KMS-11 (cell line): ENCODE results near the gene MRPL37.

ENCODE experiments used
- H2AFZ ChIP-seq: fragments of 200-600 bp; sonication (generic); 2 replicates; pipeline ENCODE4 v1.6.1; 2016; ENCODE audit warnings: antibody characterized with exemption, mixed run types, low read depth
- H3K27ac ChIP-seq: fragments of 200-600 bp; sonication (generic); 2 replicates; pipeline ENCODE4 v1.6.1; 2016; ENCODE audit warnings: mild to moderate bottlenecking, mixed run types
- H3K27me3 ChIP-seq: fragments of 200-600 bp; sonication (generic); 2 replicates; pipeline ENCODE4 v1.6.1; 2017; ENCODE audit warnings: mild to moderate bottlenecking, low read depth, mixed run types, moderate library complexity; ENCODE audit not compliant: insufficient read depth
- H3K36me3 ChIP-seq: fragments of 200-600 bp; sonication (generic); 2 replicates; pipeline ENCODE4 v1.6.1; 2017; ENCODE audit warnings: mild to moderate bottlenecking, mixed run types; ENCODE audit not compliant: insufficient read depth
- H3K4me1 ChIP-seq: fragments of 200-600 bp; sonication (generic); 2 replicates; pipeline ENCODE4 v1.6.1; 2016; ENCODE audit warnings: mild to moderate bottlenecking, low read depth, mixed run types; ENCODE audit not compliant: poor library complexity, severe bottlenecking
- H3K4me2 ChIP-seq: fragments of 200-600 bp; sonication (generic); 2 replicates; pipeline ENCODE4 v1.7.0; 2016; ENCODE audit warnings: mild to moderate bottlenecking, mixed run types
- H3K4me3 ChIP-seq: fragments of 200-600 bp; sonication (generic); IDR thresholded peaks from 2 replicates; pipeline ENCODE4 v1.6.1; 2017; ENCODE audit warnings: low read depth, low read length, mixed read lengths; ENCODE audit not compliant: insufficient read depth
- H3K79me2 ChIP-seq: fragments of 200-600 bp; sonication (generic); 2 replicates; pipeline ENCODE4 v1.6.1; 2016; ENCODE audit warnings: low read depth, mixed run types; ENCODE audit not compliant: insufficient read depth
- H3K9ac ChIP-seq: fragments of 200-600 bp; sonication (generic); 2 replicates; pipeline ENCODE4 v1.6.1; 2016; ENCODE audit warnings: mild to moderate bottlenecking, mixed run types
- H4K20me1 ChIP-seq: fragments of 200-600 bp; sonication (generic); 2 replicates; pipeline ENCODE4 v1.6.1; 2016; ENCODE audit warnings: mild to moderate bottlenecking, mixed run types; ENCODE audit not compliant: insufficient read depth
- CTCF ChIP-seq: fragments of 200-600 bp; sonication (generic); conservative IDR thresholded peaks from 2 replicates; pipeline ENCODE4 v1.6.1; 2017; ENCODE audit warnings: low read depth, mild to moderate bottlenecking, antibody characterized with exemption, low read length, moderate library complexity, mixed read lengths

The MRPL37 gene

GRCh38 chr1:54234284-54234683 lies 34.3 kb downstream of the MRPL37 start:
- Histone ChIP-seq H3K27ac (no peak overlapping the region), H3K4me3 (no peak overlapping the region), H3K4me1 (no peaks in the 10 kb centered on the region), H2AFZ (no peak overlapping the region), H3K79me2 (no peaks in the 10 kb centered on the region), H3K36me3 (no peaks in the 10 kb centered on the region), H3K4me2 (no peak overlapping the region), H3K27me3 (no peaks in the 10 kb centered on the region), H4K20me1 (no peaks in the 10 kb centered on the region), H3K9ac (no peak overlapping the region)
- no peak for TF ChIP-seq CTCF

- TF ChIP-seq CTCF, result no peak
These were observed 37.6 kb downstream of the MRPL37 start for GRCh38 chr1:54237586-54237985.

DNA sequence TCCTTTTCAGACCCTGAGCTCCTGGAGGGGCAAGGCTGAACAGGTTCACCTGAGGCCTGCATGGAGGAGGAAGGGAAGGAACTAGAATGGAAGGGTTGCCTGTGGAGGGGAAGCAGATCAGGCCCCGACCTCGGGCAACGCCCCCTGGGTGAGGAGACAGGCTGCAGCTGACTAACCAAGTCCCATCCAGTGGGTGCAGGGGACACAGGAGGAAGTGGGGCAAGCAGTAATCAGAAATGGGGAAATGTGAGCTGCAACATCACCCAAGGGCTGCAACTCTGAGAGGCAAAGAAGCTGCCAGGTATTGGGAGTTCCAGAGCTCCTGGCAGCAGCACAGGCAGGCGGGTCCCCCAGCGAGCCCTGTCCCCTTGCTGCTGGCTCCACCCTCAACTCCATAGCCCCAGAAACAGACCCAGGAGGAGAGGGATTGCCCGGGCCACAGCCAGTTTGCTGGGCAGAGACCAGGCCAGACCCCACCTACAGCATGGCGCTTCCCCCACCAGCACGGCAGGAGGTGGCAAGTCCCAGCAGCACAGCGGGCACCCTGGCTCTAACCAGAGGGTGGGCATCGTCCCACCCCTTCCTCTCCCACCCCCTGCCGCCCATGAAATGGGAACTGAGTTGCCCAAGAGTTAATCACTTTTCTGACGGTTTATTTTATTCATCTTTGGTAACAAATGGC lies 38.5 kb downstream of the MRPL37 start:
- TF ChIP-seq CTCF, result no peak
- H3K27ac ChIP-seq, result no peak overlapping the region
- H3K4me3 ChIP-seq, result no peak overlapping the region
- no peak overlapping the region for H3K9ac ChIP-seq
- no peak overlapping the region for H2AFZ ChIP-seq
- no peaks in the 10 kb centered on the region for H3K36me3 ChIP-seq
- H4K20me1 ChIP-seq, result no peaks in the 10 kb centered on the region
- H3K79me2 ChIP-seq, result no peaks in the 10 kb centered on the region
- no peaks in the 10 kb centered on the region for H3K27me3 ChIP-seq
- H3K4me2 ChIP-seq, result no peak overlapping the region
- H3K4me1 ChIP-seq, result no peaks in the 10 kb centered on the region

More at GRCh38 chr1:54237586-54237985, 37.6 kb downstream of the MRPL37 start:
- no peaks in the 10 kb centered on the region for H4K20me1 ChIP-seq
- no peak overlapping the region for H3K27ac ChIP-seq
- no peak overlapping the region for H2AFZ ChIP-seq
- H3K27me3 ChIP-seq, result no peaks in the 10 kb centered on the region
- no peak overlapping the region for H3K4me3 ChIP-seq
- H3K9ac ChIP-seq, result no peak overlapping the region
- no peaks in the 10 kb centered on the region for H3K36me3 ChIP-seq
- no peaks in the 10 kb centered on the region for H3K4me1 ChIP-seq
- H3K4me2 ChIP-seq, result no peak overlapping the region
- H3K79me2 ChIP-seq, result no peaks in the 10 kb centered on the region

DNA sequence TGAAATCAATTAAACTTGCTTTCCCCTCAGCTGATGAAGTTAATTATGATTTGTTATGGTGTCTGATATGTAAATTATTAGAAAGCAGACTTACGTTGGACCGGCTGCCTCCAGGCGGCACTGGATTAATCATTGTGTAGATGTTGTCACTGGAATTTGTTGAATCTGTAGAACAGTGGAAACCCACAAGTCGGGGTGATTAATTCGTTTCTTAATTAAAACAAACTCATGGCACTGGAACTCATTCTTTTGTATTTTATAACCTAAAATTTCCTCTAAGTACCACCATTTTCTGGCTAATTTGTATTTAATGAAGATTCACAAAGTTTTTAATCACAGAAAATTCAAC lies 39.0 kb downstream of the MRPL37 start:
- H4K20me1 ChIP-seq, result no peaks in the 10 kb centered on the region
- H3K4me3 ChIP-seq, result no peak overlapping the region
- H3K4me1 ChIP-seq, result no peaks in the 10 kb centered on the region
- H3K79me2 ChIP-seq, result no peaks in the 10 kb centered on the region
- no peak overlapping the region for H3K4me2 ChIP-seq
- no peak overlapping the region for H2AFZ ChIP-seq
- no peaks in the 10 kb centered on the region for H3K36me3 ChIP-seq
- H3K27me3 ChIP-seq, result no peaks in the 10 kb centered on the region
- H3K27ac ChIP-seq, result no peak overlapping the region
- no peak for TF ChIP-seq CTCF
- H3K9ac ChIP-seq, result no peak overlapping the region
